GM21737 (cell line): ENCODE measurements around the gene ABCC9.

Experiments used
- ATAC-seq: cut with Tn5 transposase; IDR thresholded peaks from one replicate; pipeline ENCODE4 v1.9.1; 2021; ENCODE audit warnings: mild to moderate bottlenecking, moderate library complexity; ENCODE audit not compliant: unreplicated experiment

Gene ABCC9

DNA sequence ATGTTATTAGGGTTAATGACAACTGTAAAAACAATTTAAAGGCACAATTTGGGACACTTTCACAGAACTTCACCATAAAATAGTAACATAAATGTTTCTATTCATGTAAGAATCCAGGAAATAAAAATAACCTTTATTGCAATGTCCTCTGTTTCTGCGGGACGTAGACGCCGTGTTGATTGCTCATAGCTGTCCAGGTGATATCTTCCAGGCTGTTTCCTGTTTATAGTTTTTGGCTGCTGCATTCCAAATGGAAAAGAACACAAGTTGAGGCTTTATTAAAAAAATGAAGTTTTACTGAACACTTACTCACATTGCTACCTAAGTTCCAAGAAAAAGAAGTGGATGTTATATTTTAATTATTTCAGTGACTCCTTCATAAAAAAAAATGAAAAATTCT, 58.6 kb downstream of the ABCC9 start:
- no peak for ATAC-seq

DNA sequence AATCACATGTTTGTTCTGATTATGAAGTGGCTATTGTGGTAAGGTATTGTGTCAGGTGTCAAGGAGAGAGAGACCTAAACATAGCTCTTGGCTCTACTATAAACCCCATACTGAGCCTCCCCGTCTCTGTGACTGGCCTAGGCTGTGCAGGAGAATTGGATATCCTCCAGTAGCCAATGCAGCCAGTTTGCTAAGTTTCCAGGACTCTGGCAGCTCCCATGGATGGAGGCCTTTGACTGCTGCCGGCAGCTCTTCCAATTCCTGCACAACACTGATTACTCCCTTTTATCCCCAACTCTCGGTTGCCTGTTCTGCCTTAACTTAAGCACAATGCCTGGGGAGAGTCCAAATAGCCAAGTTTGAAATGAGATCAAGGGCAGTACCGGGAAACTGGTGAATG, 59.3 kb downstream of the ABCC9 start:
- ATAC-seq, result no peak

DNA sequence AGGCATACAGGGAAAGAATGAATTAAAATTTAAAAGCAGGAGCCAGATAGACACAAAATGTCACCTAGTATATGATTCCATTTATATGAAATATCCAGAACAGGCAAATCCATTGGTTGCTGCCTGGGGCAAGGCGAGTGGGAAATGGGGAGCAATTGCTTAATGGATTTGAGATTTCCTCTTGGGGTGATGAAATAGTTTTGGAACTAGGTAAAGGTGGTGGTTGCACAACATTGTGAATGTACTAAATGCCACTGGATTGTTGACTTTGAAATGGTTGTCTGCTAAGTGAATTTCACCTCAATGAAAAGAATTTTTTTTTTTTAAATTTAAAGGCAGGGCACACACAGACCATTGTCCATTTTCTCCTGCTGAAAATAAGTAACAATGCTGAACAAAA, 61.9 kb downstream of the ABCC9 start:
- ATAC-seq, result no peak

DNA sequence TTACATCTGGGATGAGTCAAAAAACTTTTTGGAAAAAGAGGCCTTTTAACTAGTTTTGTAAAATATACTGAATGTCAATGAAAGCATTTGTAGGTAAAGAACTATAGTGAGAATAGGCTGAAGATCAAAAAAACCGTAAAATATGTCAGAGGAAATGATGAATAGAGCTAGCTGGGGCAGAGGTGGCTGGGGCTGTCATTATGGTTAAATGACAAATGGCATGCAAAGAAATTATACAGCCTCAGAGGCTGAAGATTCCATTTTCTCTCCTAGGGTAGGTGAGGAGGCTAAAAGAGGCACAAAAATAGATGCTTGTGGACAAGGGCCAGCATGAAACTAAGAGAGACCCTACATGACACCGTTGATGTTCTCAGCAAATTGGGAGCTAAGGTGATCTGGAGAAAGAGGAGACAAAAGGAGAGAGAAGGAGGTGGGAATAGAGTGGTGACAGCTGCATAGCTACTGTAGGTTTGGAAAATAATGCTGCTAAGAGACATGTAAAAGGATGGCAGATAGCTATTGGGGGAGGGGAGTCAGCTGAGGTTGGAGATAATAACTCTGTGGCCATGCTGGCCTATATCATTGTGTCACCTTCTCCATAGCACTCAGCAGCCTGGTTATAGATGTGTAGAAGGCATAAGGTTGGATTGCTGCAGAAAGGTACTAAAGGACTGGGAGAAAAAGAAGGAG, 63.8 kb downstream of the ABCC9 start:
- no peak for ATAC-seq

DNA sequence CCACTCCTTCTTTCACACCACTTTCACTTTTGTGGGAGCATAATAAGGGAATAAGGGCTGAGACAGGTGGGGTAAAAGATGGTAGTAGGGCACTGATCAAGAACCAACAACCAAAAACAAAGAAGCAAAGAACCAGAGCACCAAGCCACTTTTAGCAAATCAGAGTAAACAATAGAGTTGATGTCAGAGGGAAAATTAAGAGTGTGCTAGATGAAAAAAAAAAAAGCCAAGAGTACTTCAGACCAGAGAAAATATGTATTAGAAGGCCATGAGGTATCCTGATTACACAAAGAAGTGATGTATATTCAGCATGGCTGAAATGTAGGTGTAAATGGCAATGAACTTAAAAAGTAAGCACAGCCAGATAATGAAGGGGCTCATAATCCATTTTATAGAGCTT, 75.4 kb downstream of the ABCC9 start:
- no peak for ATAC-seq

DNA sequence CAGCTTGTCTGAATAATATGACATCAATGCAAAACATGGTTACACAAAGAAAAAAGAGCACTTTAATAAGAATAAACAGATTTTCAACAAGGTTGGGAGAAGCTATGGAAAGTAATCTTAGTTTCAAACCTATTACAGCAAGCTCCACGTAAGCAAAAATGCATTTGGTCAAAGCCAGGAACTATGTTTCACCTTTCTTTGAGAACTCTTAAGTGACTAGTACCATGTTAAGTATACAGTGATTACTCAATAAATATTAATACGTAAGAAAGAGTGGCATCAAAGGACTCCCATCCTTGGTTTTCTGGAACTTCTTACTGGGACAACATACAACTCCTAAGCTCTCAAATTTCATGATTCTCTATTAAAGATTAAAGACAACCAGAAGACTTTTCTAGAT, 80.7 kb downstream of the ABCC9 start:
- no peak for ATAC-seq

DNA sequence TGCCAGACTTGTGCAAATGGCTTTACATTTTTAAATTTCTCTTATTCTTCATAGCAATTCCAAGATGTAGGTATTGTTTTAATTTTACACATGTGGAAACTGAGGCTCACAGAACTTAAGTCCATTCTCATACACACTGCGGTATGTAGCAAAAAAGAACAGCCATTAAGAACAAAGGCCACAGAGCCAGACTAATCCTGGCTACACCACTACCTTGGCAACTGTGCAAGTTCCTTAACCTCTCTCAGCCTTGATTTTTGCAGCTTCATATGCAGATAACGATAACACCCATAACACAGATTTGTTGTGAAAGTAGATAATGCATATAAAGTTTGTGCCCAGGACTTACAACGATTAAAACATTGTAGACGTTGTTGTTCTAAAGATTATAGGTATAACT, 81.1 kb downstream of the ABCC9 start:
- ATAC-seq, result no peak

DNA sequence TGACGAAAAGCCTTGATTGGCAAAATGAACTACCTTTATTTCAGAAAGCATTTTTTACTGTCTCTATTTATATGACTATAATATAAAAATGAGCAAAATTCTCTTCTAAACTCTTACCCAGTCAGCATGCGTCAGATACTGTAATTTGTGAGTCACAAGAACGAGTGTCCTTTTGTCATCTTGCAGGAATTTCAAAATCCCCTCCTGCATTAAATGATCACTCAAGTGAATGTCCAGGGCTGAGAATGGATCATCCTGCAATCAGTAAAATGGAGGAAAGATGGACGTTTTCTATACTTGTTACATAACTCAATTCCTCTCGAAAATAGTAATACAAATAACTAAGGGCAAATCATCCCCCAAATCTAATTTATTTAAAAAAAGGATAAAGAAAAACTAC, 89.0 kb downstream of the ABCC9 start:
- ATAC-seq, result no peak

DNA sequence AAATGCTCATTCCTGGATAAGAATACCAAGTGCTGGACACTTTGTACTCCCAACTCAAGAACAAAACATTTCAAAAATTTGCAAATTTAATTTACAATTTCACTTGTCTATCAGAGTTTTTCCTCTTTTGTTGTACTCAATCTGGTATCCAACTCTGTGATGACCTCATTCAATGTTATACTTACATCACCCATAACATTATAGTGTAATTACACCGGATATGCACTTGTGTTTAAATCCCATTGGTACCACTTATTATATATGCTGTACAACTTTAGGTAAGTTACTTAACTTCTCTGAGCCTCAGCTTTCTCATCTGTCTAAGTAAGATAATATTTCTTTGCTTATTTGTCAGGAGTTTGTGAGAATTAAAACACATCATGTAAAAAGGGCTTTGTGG, 90.1 kb downstream of the ABCC9 start:
- ATAC-seq, result no peak

DNA sequence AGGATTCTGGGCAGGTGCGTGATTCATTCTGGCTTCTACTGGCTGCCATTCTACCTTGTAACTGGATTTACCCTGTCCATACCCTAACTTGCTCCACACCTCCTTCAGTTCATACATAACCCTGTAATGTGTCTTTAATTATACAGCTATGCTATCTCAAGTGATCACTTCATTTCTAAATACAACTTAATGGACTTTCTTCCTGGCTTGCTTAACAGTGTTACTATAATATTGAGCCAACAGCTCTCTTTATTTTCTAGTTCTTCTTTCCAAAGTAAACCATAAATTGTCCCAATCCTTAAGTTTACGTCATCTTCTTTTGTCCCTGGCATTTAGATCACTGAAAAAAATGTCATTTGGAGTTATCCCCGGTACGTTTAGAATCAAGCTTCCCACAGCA, 90.8 kb downstream of the ABCC9 start:
- ATAC-seq, result no peak

DNA sequence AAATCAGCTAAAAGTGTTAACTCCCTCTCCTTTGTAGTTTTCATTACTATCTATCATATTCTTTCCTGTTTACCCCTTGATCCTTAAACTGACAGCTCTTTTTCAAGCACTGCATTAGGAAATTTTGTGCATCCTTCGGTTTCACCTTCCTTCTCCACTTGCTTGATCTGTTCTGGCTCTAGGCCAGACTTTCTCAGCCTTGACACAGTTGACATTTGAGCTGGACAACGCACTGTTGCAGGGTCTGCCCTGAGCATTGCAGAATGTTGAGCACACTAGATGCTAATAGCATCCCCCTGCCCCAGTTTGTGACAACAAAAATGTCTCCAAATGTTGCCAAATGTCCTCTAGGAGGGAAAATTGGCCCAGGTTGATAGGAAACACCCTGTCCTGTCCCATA, 91.3 kb downstream of the ABCC9 start:
- no peak for ATAC-seq

DNA sequence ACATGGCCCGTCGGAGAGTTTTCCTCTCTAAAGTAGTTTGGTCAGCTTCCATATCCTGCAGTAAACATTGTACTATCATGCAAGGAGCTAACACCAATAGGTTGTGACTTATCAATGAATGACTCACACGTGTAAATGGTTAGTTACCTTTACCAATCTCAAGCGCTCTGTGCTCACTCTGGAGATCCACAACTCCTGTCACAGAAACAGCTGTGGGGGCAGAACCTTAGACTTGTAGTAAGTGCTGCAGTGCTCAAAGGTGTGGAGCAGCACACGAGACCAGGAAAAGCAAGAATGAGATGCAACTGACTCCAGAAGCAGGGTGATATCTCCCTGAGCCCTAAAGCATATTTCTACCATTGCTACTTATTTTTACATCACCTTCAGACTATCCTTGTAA, 93.0 kb downstream of the ABCC9 start:
- ATAC-seq, result no peak

DNA sequence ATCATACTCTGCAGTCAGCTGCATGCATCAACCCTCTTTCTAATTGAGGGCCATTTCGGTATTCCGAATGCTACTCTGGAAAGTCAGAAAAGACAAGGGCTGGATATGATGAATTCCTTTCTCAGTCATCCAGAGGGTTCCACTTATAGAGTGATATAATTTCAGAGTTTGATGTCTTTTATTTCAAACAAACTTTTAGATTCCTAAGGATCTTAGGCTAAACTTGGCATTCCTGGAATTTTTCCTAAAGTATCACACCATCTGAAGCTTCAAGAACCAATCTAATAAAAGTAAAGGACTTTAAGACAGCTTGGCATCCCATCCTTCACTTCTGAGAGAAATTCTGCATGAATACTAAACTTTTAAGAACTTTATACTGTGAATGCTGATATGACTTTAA, 97.4 kb downstream of the ABCC9 start:
- ATAC-seq, result no peak

DNA sequence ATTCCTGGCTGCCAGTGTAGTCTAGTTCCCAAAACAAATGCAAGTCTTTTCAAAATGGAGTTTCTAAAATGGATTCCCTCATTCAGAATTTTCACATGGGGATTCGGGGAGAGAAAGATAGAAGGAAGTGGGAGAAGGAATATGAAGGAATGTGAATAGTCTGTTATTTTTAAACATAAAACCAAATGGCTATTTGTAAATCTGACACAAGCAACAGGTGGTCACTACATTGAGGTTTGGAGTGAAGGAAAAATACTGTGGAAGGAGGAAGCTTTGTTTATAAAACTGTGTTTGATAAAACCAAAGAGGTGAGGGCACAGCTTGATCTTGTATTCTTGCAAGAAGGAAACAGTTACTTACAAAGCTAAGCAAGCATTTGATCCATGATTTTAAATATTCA, 101.5 kb downstream of the ABCC9 start:
- no peak for ATAC-seq

DNA sequence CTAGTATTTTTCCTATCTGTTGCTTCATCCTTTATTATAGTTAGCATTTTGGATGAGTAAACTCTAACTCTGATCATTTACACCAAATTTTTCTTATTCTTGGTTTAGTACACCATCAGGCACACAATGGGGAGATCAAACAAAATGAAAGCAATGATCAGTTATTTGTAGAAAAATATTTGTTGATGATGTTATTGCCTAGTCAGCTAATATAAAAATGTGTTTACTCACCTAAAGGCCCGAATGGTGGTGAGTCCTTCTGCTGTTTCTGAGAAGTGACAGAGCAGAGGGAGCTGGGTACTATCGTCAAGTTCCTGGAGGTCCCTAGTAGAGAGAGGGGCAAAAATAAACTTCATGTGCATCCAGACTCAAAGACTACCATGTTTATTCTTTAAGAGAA, 103.4 kb downstream of the ABCC9 start:
- ATAC-seq, result no peak

DNA sequence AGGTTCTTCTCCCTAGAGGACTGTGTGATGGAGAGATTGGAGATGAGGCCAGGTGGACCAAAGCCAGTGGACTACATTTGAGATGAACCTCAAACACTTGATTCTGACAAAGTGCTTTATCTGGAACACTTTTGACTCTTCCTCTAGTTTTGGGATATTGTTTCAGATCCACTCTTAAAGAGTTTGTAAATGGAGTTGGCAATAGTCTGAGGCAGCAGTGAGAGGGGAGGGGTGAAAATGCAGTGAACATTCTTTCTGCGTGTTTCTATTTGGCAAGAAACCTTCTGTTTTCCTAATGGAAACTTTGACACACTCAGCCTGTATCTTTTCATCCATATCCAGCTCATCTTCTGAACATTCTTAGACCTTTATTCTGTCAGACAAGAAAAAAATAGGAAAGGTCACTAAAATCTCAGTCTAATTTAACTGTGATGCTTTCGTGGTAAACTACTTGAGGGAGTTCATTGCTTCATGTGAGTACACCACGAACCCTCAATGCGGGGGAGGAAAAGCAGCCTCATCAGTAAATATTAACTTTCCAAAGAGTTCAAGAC, 109.4 kb downstream of the ABCC9 start:
- ATAC-seq, result no peak

DNA sequence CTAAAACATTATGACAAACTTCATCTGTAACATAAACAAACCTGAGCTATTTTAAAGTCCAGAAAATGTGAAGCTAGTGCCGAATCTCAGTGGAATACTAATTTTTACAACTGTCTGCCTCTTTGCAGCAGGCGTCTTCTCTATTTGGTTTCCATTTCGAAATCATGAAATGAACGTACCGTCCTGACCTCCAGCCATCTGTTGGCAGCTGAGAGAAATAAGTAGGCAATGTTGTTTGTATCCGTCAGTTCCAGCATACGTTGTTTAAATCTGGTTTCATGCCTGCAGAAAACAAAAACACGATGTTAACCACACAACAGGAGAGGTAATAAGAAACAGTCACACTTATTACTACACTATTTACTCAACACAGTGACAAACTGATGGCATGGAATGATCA, 112.4 kb downstream of the ABCC9 start:
- ATAC-seq, result no peak

DNA sequence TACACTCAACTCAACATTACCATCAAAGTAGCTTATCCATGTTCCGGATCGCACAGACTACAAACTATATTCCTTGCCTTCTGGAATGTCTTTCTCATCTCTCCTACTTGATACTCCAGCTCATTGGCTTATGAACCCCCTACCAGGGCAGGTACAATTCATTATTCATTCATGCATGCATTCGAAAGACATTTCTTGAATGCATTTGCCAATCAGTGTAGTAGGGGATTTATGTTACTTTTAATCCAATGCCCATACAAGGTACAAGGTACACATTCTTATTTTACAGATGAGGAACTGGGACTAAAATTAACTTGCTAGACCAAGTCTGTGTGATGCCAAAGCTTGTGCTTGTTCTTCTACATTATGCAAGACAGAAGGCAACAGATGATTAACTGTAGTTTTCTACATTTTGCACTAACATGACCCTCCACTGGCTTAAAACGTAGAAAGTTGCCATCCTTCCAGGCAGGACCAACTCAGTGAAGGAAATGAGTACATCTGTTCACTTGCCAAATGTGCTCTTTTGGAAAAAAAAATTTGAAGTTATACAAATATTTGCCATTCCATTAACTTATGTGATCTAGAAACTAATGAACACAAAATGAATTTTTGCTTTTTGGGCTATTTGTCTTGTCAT, 113.0 kb downstream of the ABCC9 start:
- no peak for ATAC-seq

DNA sequence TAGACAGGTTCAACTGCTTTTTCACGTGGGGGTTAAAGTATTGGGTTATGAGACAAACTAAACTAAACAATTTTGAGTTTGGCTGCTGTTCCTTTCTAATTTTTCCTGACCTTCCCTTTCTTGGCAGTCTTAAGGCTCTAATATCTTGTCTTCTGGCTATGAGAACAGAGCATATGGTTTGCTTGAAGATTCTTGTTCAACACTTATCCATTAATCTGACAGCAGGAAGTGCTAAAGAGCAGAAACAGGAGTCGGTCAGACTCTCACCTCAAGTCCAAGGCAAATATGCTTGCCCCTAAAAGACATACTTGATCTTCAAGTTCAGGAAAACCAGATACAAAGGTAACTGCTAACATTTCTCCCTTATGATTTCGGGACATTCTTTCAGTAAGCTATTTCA, 114.1 kb downstream of the ABCC9 start:
- ATAC-seq, result no peak

DNA sequence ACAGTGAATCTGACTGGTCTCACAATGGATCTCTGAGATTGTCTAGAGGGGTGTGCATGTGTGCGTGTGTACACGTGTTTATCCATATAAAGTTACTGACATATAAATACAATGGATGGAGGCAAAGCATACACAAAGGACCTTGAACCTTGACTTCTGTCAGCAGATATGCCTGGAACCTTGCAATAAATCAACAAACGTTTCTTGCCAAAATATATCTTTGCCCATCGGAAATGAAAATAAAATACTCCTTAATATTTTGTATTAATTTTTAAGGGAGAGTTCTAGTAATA, 114.7 kb downstream of the ABCC9 start:
- ATAC-seq, result no peak

DNA sequence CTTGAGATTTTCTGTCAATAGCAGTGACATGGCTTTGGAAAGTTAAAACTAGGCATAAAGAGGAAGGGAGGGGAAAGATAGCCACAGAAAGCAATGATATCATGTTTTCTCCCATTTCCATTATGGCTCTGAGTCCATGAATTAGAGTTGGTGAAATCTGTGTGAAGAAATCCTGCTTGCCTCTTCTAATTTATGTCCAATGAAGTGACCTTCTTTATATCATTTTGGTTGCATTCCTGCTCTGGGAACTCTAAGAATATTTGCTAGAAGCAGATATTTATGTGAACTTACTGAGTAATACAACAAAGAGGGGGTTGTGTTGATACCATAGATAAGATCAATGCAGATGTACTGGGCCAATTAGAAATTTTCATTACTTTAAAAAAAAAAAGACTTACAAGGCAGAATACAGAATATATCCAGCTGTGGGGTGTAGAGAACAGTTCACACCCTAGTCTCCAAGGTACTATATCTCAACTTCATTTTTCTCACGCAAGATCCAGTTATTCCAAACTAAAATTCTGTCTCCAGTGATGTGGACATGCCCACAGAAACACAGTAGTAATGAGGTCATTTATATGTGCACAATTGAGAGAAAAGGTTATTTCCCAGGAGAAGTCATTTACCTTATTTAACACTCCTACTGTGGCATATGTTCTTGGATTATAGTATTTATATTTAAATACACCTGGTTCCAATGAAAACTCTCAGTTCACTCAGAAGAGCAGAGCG, 115.2 kb downstream of the ABCC9 start:
- ATAC-seq, result no peak

DNA sequence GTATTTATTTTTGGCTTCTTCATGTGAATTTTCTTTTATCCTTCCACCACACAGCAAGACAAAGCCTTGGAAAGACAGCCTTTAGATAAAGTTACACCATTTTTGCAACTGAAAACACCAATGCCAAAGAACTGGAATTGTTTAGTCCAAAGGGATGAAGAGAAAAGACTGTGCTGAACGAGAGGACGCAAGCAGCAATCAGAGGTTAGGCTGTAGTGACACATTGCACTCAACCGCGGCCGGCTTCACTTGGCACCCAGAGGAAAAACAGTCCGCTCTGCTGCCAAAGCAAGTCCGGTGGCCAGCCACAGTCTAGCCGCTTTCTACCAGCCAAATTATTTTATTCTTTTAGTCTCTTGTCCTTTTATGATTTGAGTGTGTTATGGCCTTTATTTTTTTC, 117.6 kb downstream of the ABCC9 start:
- no peak for ATAC-seq
